GM12872 (cell line): ENCODE measurements around the gene DTNBP1.

Experiments used
- TF ChIP-seq, protein P1 (sequence below): IDR thresholded peaks from 3 replicates; pipeline ENCODE4 v1.5.1; 2011; ENCODE audit warnings: low read depth, mild to moderate bottlenecking, low read length, moderate library complexity; ENCODE audit not compliant: insufficient read depth

Gene DTNBP1

DNA sequence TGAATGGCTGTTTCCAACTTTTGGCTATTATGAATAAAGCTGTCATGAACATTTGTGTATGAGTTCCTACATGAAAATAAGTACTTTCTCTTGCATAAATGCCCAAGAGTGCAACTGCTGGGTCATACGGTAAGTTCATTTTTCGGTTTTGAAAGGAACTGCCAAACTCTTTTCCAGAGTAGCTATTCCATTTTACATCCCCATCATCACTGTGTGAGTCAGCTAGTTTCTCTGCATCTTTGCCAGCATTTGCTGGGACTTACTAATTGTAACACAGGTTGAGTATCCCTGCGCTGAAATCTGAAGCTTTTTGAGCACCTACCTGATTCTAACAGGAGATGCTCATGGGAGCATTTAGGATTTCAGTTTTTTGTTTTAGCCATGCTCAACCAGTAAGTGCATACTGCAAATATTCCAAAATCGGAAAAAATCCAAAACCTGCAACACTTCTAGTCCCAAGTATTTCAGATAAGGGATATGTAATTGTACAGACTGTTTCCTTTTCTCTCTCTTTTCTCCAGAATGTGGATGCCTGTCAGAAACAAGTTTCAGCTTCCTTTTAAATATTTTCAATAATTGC lies 118.4 kb downstream of the DTNBP1 start:
- TF ChIP-seq, protein P1, sequence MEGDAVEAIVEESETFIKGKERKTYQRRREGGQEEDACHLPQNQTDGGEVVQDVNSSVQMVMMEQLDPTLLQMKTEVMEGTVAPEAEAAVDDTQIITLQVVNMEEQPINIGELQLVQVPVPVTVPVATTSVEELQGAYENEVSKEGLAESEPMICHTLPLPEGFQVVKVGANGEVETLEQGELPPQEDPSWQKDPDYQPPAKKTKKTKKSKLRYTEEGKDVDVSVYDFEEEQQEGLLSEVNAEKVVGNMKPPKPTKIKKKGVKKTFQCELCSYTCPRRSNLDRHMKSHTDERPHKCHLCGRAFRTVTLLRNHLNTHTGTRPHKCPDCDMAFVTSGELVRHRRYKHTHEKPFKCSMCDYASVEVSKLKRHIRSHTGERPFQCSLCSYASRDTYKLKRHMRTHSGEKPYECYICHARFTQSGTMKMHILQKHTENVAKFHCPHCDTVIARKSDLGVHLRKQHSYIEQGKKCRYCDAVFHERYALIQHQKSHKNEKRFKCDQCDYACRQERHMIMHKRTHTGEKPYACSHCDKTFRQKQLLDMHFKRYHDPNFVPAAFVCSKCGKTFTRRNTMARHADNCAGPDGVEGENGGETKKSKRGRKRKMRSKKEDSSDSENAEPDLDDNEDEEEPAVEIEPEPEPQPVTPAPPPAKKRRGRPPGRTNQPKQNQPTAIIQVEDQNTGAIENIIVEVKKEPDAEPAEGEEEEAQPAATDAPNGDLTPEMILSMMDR, result no peak

DNA sequence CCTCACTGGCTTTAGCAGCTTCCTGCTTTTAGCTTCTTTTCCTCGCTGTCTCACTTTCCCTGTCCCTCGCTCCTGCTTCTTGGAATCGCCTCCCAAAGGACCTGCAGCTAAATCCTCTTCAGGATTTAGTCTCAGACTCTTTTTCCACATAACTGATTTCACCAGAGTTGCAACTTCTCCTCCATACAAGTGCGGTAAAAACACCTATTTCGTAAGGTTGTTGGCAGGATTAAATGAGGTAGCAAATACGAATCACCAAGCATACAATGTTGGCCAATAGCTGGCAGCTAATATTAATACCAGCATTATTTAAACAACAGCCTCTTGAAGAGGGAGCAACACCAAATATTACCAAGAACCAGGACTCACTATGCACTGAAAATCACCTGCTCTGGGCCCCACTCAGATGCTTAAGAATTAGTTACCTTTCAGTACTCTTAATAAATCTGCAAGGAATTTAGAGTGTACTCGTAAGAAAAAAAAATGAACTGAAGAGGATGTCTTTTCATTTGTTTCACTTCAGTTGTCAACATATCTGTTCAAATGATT lies 123.0 kb downstream of the DTNBP1 start:
- TF ChIP-seq, protein P1, result no peak

DNA sequence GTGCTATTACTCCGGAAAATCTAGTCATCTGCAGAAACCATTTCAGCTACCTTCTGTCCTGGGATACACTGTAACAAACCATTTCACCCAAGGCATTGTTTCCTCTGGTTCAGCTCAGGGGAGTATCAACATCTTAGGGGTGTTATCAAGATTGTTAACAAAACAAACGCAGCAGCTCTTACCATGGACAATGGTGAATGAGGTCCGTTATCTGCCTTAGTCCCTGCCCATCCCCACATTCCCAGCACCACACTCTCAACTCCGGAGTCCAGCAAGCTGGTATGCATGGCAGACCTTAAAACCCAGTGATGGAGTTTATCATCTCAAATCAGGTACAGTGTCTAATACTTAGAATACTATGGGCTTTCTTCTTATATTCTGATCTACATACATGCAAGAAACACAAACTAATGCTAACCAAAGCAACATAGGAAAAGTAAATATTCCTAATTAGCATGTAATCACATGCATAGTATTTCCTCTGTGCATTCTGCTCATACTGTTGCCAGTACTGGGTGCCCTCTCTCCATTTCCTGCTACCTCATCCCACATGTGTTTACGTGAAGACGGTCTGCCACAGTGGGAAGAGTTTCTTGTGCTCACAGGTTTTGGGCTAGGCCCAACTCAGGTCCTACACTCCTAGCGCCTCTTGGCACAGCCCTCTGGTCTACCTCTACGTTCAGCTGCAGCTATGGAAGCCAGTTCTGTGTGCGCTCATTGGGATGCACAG lies 123.9 kb downstream of the DTNBP1 start:
- TF ChIP-seq, protein P1, result no peak

DNA sequence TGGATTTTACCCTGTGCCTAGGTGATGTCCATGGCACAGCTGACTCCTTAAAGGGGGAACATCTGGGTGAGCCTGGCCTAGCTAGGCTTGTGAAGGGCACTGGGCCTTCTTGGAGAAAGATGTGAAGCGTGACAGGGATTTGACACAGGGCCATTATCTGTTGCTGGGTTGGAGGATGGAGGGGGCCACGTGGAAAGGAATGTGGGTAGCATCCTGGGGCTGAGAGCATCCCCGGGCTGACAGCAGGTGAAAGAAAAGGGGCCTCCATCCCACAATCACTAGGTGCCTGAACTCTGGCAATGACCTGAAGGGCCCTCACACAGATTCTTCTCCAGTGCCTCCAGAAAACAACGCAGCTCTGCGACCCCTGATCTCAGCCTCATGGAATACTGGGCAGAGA lies 124.7 kb downstream of the DTNBP1 start:
- TF ChIP-seq, protein P1, result no peak

DNA sequence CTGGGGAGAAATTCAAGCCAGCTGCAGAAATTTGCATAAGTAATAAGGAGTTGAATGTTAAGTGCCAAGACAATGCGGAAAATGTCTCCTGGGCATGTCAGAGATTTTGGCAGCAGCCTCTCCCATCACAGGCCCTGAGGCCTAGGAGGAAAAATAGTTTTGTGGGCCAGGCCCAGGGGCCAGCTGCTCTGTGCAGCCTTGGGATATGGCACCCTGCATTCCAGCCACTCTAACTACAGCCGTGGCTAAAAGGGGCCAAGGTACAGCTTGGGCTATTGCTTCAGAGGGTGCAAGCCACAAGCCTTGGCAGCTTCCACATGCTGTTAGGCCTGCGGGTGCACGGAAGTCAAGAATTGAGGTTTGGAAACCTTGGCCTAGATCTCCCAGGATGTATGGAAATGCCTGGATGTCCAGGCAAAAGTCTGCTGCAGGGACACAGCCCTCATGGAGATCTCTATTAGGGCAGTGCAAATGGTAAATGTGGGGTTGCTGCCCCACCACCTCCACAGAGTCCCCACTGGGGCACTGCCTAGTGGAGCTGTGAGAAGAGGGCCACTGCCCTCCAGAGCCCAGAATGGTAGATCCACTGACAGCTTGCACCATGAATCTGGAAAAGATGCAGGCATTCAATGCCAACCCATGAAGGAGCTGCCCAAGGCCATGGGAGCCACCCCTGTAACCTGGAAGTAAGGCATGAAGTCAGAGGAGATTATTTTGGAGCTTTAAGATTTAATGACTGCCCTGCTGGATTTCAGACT lies 126.5 kb downstream of the DTNBP1 start:
- TF ChIP-seq, protein P1, result no peak

DNA sequence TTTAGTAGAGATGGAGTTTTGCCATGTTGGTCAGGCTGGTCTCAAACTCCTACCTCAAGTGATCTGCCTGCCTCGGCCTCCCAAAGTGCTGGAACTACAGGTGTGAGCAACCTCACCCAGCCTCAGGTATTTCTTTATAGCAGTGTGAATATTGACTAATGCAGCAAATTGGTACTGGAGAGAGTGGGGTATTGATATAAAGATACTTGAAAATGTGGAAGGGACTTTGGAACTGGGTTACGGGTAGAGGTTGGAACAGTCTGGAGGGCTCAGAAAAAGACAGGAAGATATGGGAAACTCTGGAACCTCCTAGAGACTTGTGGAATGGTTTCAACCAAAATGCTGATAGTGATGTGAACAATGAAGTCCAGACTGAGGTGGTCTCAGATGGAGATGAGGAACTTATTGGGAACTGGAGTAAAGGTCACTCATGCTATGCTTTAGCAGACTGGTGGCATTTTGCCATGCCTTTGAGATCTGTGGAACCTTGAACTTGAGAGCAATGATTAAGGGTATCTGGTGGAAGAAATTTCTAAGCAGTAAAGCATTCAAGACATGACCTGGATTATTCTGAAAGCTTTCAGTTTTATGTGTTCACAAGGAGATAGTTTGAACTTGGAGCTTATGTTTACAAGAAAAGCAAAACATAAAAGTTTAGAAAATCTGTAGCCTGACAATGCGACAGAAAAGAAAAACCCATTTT lies 127.2 kb downstream of the DTNBP1 start:
- TF ChIP-seq, protein P1, result no peak

DNA sequence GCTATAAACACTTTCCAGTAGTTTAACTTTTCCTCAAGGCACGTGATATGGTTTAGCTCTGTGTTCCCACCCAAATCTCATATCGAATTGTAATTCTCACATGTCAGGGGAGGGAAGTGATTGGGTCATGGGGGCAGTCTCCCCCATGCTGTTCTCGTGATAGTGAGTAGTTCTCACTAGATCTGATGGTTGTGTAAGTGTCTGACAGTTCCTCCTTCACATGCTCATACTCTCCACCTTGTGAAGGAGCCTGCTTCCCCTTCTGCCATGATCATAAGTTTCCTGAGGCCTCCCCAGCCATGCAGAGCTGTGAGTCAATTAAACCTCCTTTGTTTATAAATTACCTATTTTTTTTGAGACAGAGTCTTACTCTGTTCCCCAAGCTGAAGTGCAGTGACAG lies 127.9 kb downstream of the DTNBP1 start:
- TF ChIP-seq, protein P1, result no peak
